Keratinocyte (primary cell): ENCODE results near the gene KCNJ14. TPM values are rescaled to one million over a fixed set of nuclear protein-coding genes. Genes with fewer than 3 reads are reported as not detected.

Experiments
- DNase-seq: peaks from one replicate; pipeline ENCODE4 v3.0.0-alpha.2; 2011; ENCODE audit warnings: low read depth, missing footprints, low spot score
- FAIRE-seq: peaks from 2 replicates; lab custom pipeline; 2011; peaks lifted over from hg19 to GRCh38; lab: Jason Lieb, UNC
- H2AFZ ChIP-seq: 2 replicates; pipeline ENCODE4 v1.6.0; 2012; ENCODE audit warnings: low read length, control low read depth, inconsistent platforms; ENCODE audit not compliant: control insufficient read depth
- H3K27ac ChIP-seq: 2 replicates; pipeline ENCODE4 v1.5.1; 2011; ENCODE audit warnings: low read length; ENCODE audit not compliant: control insufficient read depth, insufficient read depth
- H3K27me3 ChIP-seq: 3 replicates; pipeline ENCODE4 v1.6.0; 2011; ENCODE audit warnings: low read length; ENCODE audit not compliant: control insufficient read depth, insufficient read depth; ENCODE audit errors: extremely low read depth
- H3K36me3 ChIP-seq, 2 experiments: 2 replicates in 1 of 2; 3 replicates in 1 of 2; pipeline ENCODE4 v1.5.1; 2011; ENCODE audit warnings: low read length in 2 of 2, mild to moderate bottlenecking in 1 of 2; ENCODE audit not compliant: control insufficient read depth in 2 of 2, insufficient read depth in 2 of 2; ENCODE audit errors: extremely low read depth in 1 of 2
- H3K4me1 ChIP-seq: 3 replicates; pipeline ENCODE4 v1.5.1; 2011; ENCODE audit warnings: low read length; ENCODE audit not compliant: control insufficient read depth, insufficient read depth; ENCODE audit errors: extremely low read depth
- H3K4me2 ChIP-seq: 3 replicates; pipeline ENCODE4 v1.6.0; 2011; ENCODE audit warnings: low read depth, low read length; ENCODE audit not compliant: control insufficient read depth, insufficient read depth; ENCODE audit errors: extremely low read depth
- H3K4me3 ChIP-seq, 3 experiments: fragments of 200-600 bp in 1 of 3; sonication (generic) in 1 of 3; 2 replicates in 2 of 3; 3 replicates in 1 of 3; pipeline ENCODE4 v1.5.1; 2011 to 2016; ENCODE audit warnings: low read length in 3 of 3, mild to moderate bottlenecking in 3 of 3, control low read depth in 2 of 3, inconsistent platforms in 1 of 3, low read depth in 1 of 3, mixed read lengths in 1 of 3, mixed run types in 1 of 3, moderate library complexity in 1 of 3; ENCODE audit not compliant: control insufficient read depth in 2 of 3, insufficient read depth in 2 of 3; ENCODE audit errors: extremely low read depth in 1 of 3
- H3K79me2 ChIP-seq: 2 replicates; pipeline ENCODE4 v1.6.0; 2012; ENCODE audit warnings: low read length; ENCODE audit not compliant: control insufficient read depth, insufficient read depth
- H3K9ac ChIP-seq: 3 replicates; pipeline ENCODE4 v1.6.0; 2011; ENCODE audit warnings: low read length; ENCODE audit not compliant: control insufficient read depth, insufficient read depth; ENCODE audit errors: extremely low read depth
- H3K9me1 ChIP-seq: 3 replicates; pipeline ENCODE4 v1.6.0; 2011; ENCODE audit warnings: low read length; ENCODE audit not compliant: control insufficient read depth, insufficient read depth; ENCODE audit errors: extremely low read depth
- H3K9me3 ChIP-seq: 2 replicates; pipeline ENCODE4 v1.5.1; 2012; ENCODE audit warnings: low read depth, low read length; ENCODE audit not compliant: control insufficient read depth
- H4K20me1 ChIP-seq: 3 replicates; pipeline ENCODE4 v1.6.0; 2011; ENCODE audit warnings: low read length; ENCODE audit not compliant: control insufficient read depth, insufficient read depth; ENCODE audit errors: extremely low read depth
- EZH2 ChIP-seq: IDR thresholded peaks from one replicate; pipeline ENCODE4 v1.6.1; 2012; ENCODE audit warnings: inconsistent platforms, mild to moderate bottlenecking, low read length, moderate library complexity
- dilution Hi-C: fragments of 300-500 bp; cut with MboI; formaldehyde crosslinking; loops from one replicate; pipeline ENCODE4 v1.7.0; 2020; ENCODE audit warnings: low sequenced_read_pairs; ENCODE audit not compliant: extremely low pct_ligation_motif_present
- polyA plus RNA-seq, 5 experiments: library from polyadenylated mRNA; depleted of rRNA in 3 of 5; stranded (reverse) in 3 of 5; stranded (forward) in 1 of 5; unstranded in 1 of 5; fragments of >200 nt; gene quantifications; 1 replicate in 1 of 5; 2 replicates in 3 of 5; 3 replicates in 1 of 5; pipeline versions ENCODE4 v1.2.1 to v1.2.3, GENCODE V29; 2011 to 2012; ENCODE audit warnings: missing spikeins in 2 of 5, low read depth in 1 of 5, low replicate concordance in 1 of 5
- TF ChIP-seq, protein P1 (sequence below), 3 experiments: IDR thresholded peaks in 1 of 3; conservative IDR thresholded peaks in 1 of 3; optimal IDR thresholded peaks in 1 of 3; 2 replicates in 2 of 3; 3 replicates in 1 of 3; pipeline versions ENCODE3 to v1.5.1; 2011; ENCODE audit warnings: low read length in 3 of 3, mild to moderate bottlenecking in 3 of 3, moderate library complexity in 2 of 3, control low read depth in 1 of 3, inconsistent platforms in 1 of 3; ENCODE audit not compliant: insufficient read depth in 2 of 3; ENCODE audit errors: extremely low read depth in 1 of 3

The KCNJ14 gene
- polyA plus RNA-seq, 1 donor (not counting 4 experiments of a cell fraction or from before 2014, with no cell fraction given) = 0.39 TPM

- no peak overlapping the region for H3K27ac ChIP-seq
- FAIRE-seq = no peak
- peaks cover 20 to 27% of the 10 kb centered on the region in 2 experiments for H3K36me3 ChIP-seq
- H2AFZ ChIP-seq = no peak overlapping the region
- dilution Hi-C loops = no loop called here
- peaks cover 21% of the 10 kb centered on the region for H3K4me1 ChIP-seq
- H3K27me3 ChIP-seq = no peaks in the 10 kb centered on the region
- TF ChIP-seq EZH2 = no peak
- TF ChIP-seq, protein P1, sequence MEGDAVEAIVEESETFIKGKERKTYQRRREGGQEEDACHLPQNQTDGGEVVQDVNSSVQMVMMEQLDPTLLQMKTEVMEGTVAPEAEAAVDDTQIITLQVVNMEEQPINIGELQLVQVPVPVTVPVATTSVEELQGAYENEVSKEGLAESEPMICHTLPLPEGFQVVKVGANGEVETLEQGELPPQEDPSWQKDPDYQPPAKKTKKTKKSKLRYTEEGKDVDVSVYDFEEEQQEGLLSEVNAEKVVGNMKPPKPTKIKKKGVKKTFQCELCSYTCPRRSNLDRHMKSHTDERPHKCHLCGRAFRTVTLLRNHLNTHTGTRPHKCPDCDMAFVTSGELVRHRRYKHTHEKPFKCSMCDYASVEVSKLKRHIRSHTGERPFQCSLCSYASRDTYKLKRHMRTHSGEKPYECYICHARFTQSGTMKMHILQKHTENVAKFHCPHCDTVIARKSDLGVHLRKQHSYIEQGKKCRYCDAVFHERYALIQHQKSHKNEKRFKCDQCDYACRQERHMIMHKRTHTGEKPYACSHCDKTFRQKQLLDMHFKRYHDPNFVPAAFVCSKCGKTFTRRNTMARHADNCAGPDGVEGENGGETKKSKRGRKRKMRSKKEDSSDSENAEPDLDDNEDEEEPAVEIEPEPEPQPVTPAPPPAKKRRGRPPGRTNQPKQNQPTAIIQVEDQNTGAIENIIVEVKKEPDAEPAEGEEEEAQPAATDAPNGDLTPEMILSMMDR (optimal IDR thresholded peaks at IDR 0.05 in 1 of 3, IDR thresholded peaks at IDR 0.05 in 1 of 3, conservative IDR thresholded peaks at IDR 0.05 in 1 of 3; ENCODE audit: extremely low read depth in 1 of 3, insufficient read depth in 2 of 3, low read length in 3 of 3) = no peak
- no peak for DNase-seq
- no peaks in the 10 kb centered on the region for H4K20me1 ChIP-seq
- peak overlapping the region in 2 of 3 experiments; percentile 25 to 59 for H3K4me3 ChIP-seq
- H3K9me1 ChIP-seq = no peaks in the 10 kb centered on the region
- H3K79me2 ChIP-seq = no peaks in the 10 kb centered on the region
- peak overlapping the region; percentile 81 for H3K4me2 ChIP-seq
- H3K9me3 ChIP-seq = no peaks in the 10 kb centered on the region
- peak overlapping the region; percentile 52 for H3K9ac ChIP-seq
Measured at GRCh38 chr19:48480183-48480557, 24.8 kb downstream of the KCNJ14 start.

- Histone ChIP-seq H2AFZ (no peak overlapping the region), H3K27ac (no peak overlapping the region), H3K9me1 (no peaks in the 10 kb centered on the region), H3K9ac (peak overlapping the region; percentile 52), H3K36me3 (peaks cover 14 to 21% of the 10 kb centered on the region in 2 experiments), H3K27me3 (no peaks in the 10 kb centered on the region), H3K9me3 (no peaks in the 10 kb centered on the region), H4K20me1 (no peaks in the 10 kb centered on the region), H3K4me1 (peaks cover 23% of the 10 kb centered on the region), H3K4me3 (peak overlapping the region in 2 of 3 experiments; percentile 25 to 59), H3K4me2 (peak overlapping the region; percentile 81), H3K79me2 (no peaks in the 10 kb centered on the region)
- dilution Hi-C loops = no loop called here
- no peak for DNase-seq
- TF ChIP-seq EZH2 = no peak
- FAIRE-seq = no peak
Measured at GRCh38 chr19:48480558-48481500, 25.5 kb downstream of the KCNJ14 start.
